Body of pancreas (tissue), 4 donors: ENCODE measurements around the gene CTNNAL1. TPM values are rescaled to one million over a fixed set of nuclear protein-coding genes. Genes with fewer than 3 reads are reported as not detected.
"Not testable (repeated sequence)": the region's sequence is repeated elsewhere in the genome, so short reads cannot be mapped to it uniquely, and the experiment has no call there.

Experiments
- ATAC-seq: fragments of 150-250 bp; one replicate; pipeline ENCODE4 v1.9.1; 2016
- DNase-seq, 4 donors: peaks; one replicate each; pipeline ENCODE4 v3.0.0-alpha.2; 2019
- H3K27ac ChIP-seq, 4 donors: fragments of 200-600 bp; sonication (generic); 1 replicate in 3 of 4; 2 replicates in 1 of 4; pipeline versions ENCODE4 v1.5.1 to v1.6.1; 2016 to 2019; ENCODE audit warnings: mild to moderate bottlenecking in 1 of 4, mixed read lengths in 1 of 4, moderate library complexity in 1 of 4
- H3K27me3 ChIP-seq, 2 donors: fragments of 200-600 bp; sonication (generic); one replicate each; pipeline ENCODE4 v1.6.0; 2016; ENCODE audit warnings: mild to moderate bottlenecking in 1 of 2
- H3K36me3 ChIP-seq, 2 donors: fragments of 200-600 bp; sonication (generic); replicated peaks in 1 of 2; 2 replicates each; pipeline ENCODE4 v1.5.1; 2016; ENCODE audit warnings: low read depth in 2 of 2; ENCODE audit not compliant: insufficient read depth in 1 of 2
- H3K4me1 ChIP-seq: fragments of 200-600 bp; sonication (generic); one replicate; pipeline ENCODE4 v1.6.0; 2016
- H3K4me3 ChIP-seq, 2 donors: fragments of 200-600 bp; sonication (generic); 1 replicate in 1 of 2; 2 replicates in 1 of 2; pipeline ENCODE4 v1.5.1; 2016 to 2019
- H3K9me3 ChIP-seq, 3 donors: fragments of 200-600 bp; sonication (generic); 1 replicate in 2 of 3; 2 replicates in 1 of 3; pipeline ENCODE4 v1.5.1; 2016
- POLR2A ChIP-seq, 3 donors: fragments of 450-650 bp; IDR thresholded peaks; one replicate each; pipeline ENCODE4 v1.6.1; 2016; ENCODE audit warnings: antibody characterized with exemption in 3 of 3, mild to moderate bottlenecking in 2 of 3
- WGBS, 2 donors: methylation state at CpG; one replicate each; pipeline ENCODE4 v1.1.5; 2017; 5-methylcytosine and 5-hydroxymethylcytosine counted together
- intact Hi-C: fragments of 100-400 bp; cut with DNase I; formaldehyde crosslinking; loops from one replicate; pipeline ENCODE4 v1.15.1; 2023
- total RNA-seq, 2 donors: library from RNA; depleted of rRNA; stranded (reverse); fragments of >200 nt; gene quantifications; one replicate each; pipeline ENCODE4 v1.1.0, GENCODE V29; 2016
- TF ChIP-seq, protein P1 (sequence below), 7 experiments: fragments of 450-650 bp in 4 of 7; fragments of 200-600 bp in 3 of 7; sonication (generic) in 3 of 7; IDR thresholded peaks; one replicate each; pipeline ENCODE4 v1.5.1; 2016 to 2019; ENCODE audit warnings: antibody characterized with exemption in 7 of 7

Gene CTNNAL1
- total RNA-seq, 2 donors from 2014 or later, result 15.8 to 23.9 TPM

DNA sequence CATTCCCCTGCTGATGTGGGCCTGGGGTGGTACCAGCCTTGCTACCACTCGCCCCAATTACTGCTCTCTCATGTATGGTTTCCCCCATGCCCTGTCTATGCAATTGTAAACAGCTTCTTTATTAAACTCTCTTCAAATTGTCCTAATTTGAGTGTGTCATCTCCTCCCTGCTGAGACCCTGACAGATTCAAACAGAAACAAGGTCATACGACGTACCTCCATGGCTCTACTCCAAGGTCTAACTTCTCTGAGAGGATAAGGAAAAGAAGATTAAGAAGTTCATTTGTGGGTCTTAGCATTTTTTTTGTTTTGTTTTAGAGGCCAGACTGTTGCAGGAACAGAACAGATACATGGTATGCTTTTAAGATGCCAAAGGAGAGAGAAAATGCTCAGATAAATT, 41.1 kb downstream of the CTNNAL1 start:
- Histone ChIP-seq H3K4me1 (peaks cover 17% of the 10 kb centered on the region), H3K36me3 (no peaks in the 10 kb centered on the region), H3K4me3 (no peak overlapping the region), H3K27me3 (no peaks in the 10 kb centered on the region), H3K27ac (no peak overlapping the region), H3K9me3 (no peaks in the 10 kb centered on the region)
- ATAC-seq, result no peak
- TF ChIP-seq, protein P1, sequence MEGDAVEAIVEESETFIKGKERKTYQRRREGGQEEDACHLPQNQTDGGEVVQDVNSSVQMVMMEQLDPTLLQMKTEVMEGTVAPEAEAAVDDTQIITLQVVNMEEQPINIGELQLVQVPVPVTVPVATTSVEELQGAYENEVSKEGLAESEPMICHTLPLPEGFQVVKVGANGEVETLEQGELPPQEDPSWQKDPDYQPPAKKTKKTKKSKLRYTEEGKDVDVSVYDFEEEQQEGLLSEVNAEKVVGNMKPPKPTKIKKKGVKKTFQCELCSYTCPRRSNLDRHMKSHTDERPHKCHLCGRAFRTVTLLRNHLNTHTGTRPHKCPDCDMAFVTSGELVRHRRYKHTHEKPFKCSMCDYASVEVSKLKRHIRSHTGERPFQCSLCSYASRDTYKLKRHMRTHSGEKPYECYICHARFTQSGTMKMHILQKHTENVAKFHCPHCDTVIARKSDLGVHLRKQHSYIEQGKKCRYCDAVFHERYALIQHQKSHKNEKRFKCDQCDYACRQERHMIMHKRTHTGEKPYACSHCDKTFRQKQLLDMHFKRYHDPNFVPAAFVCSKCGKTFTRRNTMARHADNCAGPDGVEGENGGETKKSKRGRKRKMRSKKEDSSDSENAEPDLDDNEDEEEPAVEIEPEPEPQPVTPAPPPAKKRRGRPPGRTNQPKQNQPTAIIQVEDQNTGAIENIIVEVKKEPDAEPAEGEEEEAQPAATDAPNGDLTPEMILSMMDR (IDR thresholded peaks at IDR 0.05), result no peak
- no peak for TF ChIP-seq POLR2A (IDR thresholded peaks at IDR 0.05)
- DNase-seq, result no peak
- intact Hi-C loops, result no loop called here
- 54 to 63% methylated on average over 3 of the region's 3 CpGs for WGBS, 2 donors

DNA sequence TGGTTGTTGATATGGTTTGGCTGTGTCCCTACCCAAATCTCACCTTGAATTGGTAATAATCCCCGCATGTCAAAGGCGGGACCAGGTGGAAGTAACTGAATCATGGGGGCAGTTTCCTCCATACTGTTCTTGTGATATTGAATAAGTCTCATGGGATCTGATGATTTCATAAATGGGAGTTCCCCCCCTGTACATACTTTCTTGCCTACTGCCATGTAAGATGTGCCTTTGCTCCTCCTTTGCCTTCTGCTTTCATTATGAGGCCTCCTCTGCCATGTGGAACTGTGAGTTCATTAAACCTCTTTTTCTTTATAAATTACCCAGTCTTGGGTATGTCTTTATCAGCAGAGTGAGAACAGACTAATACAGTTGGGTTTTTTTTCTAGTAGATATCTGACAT, 41.9 kb downstream of the CTNNAL1 start:
- not testable (repeated sequence) for H3K36me3 ChIP-seq
- peaks cover 17% of the 10 kb centered on the region for H3K4me1 ChIP-seq
- WGBS, 2 donors, result 95 to 100% methylated on average over 2 of the region's 2 CpGs

DNA sequence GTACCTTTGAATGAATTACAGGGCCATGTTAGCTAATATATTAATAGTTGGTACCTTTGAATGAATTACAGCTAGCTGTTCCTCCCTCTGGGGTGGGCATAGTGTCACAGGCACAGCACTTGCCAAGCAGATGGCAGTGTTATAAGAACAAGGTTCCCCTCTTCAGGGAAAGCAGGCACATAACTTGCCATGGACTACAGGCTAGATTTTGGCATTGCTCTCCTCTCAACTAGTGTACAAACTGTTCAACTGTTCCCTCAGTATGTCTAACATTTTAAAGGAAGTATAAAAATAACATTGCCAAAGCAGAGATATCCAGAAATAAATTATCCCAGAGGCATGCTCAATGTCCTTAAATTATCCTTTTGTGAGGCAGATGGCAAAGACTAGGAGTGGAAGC, 45.4 kb downstream of the CTNNAL1 start:
- Histone ChIP-seq H3K36me3 (no peaks in the 10 kb centered on the region), H3K9me3 (no peaks in the 10 kb centered on the region), H3K4me3 (no peak overlapping the region), H3K27me3 (no peaks in the 10 kb centered on the region), H3K27ac (no peak overlapping the region), H3K4me1 (peaks cover 1% of the 10 kb centered on the region)
- DNase-seq (no peak), ATAC-seq (no peak)
- intact Hi-C loops, result no loop called here
- TF ChIP-seq POLR2A (IDR thresholded peaks at IDR 0.05), result no peak
- TF ChIP-seq, protein P1 (IDR thresholded peaks at IDR 0.05), result no peak

More for the DNA sequence above, 41.9 kb downstream of the CTNNAL1 start:
- H3K4me3 ChIP-seq, ATAC-seq, DNase-seq, intact Hi-C loops, H3K27ac ChIP-seq, H3K27me3 ChIP-seq, H3K9me3 ChIP-seq: not testable (repeated sequence)

DNA sequence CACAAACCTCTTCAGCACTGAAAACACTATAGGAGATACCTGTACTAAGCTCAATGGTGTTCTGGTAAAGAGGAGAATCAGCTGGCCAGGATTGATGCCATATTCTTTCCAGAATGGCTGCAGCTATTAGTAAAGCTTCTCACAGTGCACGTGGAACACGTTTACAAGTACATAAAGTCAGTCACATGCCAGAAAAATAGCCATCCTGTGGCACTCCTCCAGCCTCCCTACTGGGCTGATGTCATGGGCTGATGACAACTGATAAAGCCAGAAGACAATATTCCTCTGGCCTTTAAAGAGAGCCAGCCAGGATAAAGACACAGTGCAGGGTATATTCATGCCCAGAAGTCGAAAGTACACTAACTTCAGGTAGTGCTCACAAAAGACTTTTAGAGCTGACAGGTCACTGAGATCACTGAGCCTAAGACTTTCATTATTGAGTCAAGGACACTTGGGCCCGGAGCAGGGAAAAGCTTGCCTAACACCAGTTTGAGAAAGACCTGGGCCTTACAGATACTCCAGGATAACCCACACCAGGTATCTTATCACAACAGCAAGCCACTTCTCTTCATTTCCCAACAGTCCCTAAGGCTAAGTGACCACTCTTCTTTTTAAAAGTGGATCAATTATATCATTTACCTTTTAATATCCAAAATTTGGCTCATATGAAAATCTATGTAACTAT, 49.7 kb downstream of the CTNNAL1 start:
- H3K27ac ChIP-seq, result no peak overlapping the region
- no peaks in the 10 kb centered on the region for H3K4me1 ChIP-seq
- intact Hi-C loops, result no loop called here
- no peaks in the 10 kb centered on the region for H3K9me3 ChIP-seq
- ATAC-seq (no peak), DNase-seq (no peak)
- no peak overlapping the region for H3K4me3 ChIP-seq
- 57 to 59% methylated on average over 4 of the region's 4 CpGs for WGBS, 2 donors
- TF ChIP-seq, protein P1 (IDR thresholded peaks at IDR 0.05), result no peak
- no peak for TF ChIP-seq POLR2A (IDR thresholded peaks at IDR 0.05)
- no peaks in the 10 kb centered on the region for H3K36me3 ChIP-seq
- H3K27me3 ChIP-seq, result no peaks in the 10 kb centered on the region

DNA sequence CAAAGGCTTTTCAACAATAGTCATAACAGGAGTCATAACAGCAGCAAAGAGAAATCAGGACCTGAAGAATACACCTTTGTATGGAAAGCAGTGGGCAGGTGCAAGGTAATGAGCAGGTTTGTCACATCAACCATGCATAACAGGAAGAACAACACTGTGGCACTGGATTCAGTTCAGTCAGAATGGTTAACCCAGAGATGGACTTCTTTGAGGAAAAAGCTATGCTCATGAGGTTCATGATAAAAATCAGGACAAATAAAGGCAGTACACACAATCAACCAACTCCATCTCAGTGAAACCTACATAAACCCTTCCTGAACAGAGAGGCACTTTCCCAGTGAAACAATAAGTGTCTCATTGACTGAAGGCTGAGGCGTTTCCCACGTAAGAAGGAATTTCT, 52.1 kb downstream of the CTNNAL1 start:
- intact Hi-C loops, result no loop called here
- WGBS, 2 donors, result 90 to 96% methylated on average over 2 of the region's 2 CpGs
- DNase-seq (no peak), ATAC-seq (no peak)
- no peaks in the 10 kb centered on the region for H3K9me3 ChIP-seq
- no peaks in the 10 kb centered on the region for H3K36me3 ChIP-seq
- H3K4me1 ChIP-seq, result no peaks in the 10 kb centered on the region
- no peak overlapping the region for H3K27ac ChIP-seq
- no peaks in the 10 kb centered on the region for H3K27me3 ChIP-seq
- no peak for TF ChIP-seq POLR2A (IDR thresholded peaks at IDR 0.05)
- TF ChIP-seq, protein P1 (IDR thresholded peaks at IDR 0.05), result no peak
- no peak overlapping the region for H3K4me3 ChIP-seq
